Fibroblast of mammary gland (primary cell): ENCODE results near the gene NEURL1.
"Not testable (repeated sequence)": the region's sequence is repeated elsewhere in the genome, so short reads cannot be mapped to it uniquely, and the experiment has no call there.

Experiments used
- DNase-seq: peaks from one replicate; pipeline ENCODE4 v3.0.0-alpha.2; 2010; ENCODE audit warnings: low read depth
- H3K4me3 ChIP-seq: 2 replicates; pipeline ENCODE4 v1.5.1; 2011; ENCODE audit warnings: low read depth, mild to moderate bottlenecking, low read length, moderate library complexity; ENCODE audit not compliant: control insufficient read depth
- CTCF ChIP-seq: conservative IDR thresholded peaks from 2 replicates; pipeline ENCODE4 v1.5.1; 2011; ENCODE audit warnings: low read depth, low read length, inconsistent platforms; ENCODE audit not compliant: control insufficient read depth, insufficient read depth

The NEURL1 gene

DNA sequence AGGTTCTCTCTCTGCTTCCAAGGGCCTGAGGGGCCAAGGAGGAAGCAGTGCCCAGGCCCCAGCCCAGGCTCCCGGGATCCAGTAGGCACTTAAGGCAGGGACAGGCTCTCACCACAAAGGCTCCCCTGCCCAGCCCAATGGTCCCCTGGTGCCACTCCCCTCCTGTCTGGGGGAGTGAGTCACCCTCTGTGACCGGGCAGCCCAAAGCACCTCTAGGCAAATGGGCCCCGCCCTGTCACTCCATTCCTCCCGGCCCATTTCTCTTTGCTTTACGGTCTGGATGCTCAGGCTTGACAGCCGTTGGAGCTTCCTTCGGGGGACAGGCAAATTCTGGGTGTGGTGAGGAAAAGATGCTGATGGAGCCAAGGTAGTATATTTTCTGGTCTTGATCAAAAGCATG, 14.4 kb upstream of the NEURL1 start, which contains the start of gene CALHM3:
Gene CALHM3, minus strand, starts transcription at position 106 of the 400 bp plus-strand sequence. CDS start 208 bp downstream, outside the sequence.
- H3K4me3 ChIP-seq = no peak within 1 kb of the TSS
- no peak for DNase-seq
- no peak for TF ChIP-seq CTCF

DNA sequence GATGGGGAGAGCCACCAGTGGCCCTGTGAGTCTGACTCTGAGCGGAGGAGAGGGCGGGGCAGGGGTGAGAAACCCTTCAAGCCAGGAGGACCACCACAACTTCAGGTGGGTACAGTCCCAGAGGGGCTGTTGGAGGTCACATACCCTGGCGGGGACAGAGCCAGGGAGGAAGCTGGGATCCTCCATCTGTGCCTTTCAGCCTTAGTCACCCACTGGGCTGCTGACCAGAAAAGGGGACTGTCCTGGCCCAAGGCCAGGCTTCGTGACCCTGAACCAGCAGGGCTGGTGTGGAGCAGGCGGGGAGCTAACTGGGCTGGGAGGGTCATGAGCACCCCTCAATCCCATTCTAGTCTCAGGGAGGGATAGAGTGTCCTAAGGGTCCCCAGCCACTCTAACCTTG, 13.0 kb upstream of the NEURL1 start:
- TF ChIP-seq CTCF = no peak
- peak; percentile 62 for DNase-seq
- no peak overlapping the region for H3K4me3 ChIP-seq

DNA sequence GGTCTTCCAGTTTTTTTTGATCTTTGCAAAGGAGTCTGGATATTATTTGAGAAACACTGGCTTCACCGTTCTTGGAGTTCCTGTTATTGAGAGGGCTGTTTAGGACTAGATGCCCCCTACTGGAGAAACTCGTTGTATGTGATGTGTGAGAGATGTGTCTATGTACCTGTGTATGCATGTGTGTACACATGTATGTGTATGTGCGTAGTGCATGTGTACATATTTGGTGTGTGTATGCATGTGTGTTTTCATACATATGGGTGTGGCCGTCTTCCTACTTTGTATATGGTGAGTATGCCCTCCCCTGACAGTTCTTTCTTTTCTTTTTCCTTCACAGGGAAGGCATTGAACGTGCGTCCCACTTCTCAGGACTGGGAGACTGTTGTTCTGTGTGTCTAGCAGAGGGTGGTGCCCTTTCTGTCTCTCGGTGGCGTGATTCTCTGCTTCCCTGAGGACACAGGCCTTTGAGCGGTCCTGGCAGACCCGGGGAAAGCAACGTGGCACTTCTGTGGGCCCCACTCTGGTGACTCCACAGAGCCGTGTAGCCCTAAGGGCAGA, 11.5 kb upstream of the NEURL1 start:
- H3K4me3 ChIP-seq = no peak overlapping the region
- peak; percentile 86 for DNase-seq
- peak; percentile 76 for TF ChIP-seq CTCF

GRCh38 chr10:103486635-103487409, 6.7 kb upstream of the NEURL1 start:
- not testable (repeated sequence) for H3K4me3 ChIP-seq

GRCh38 chr10:103487410-103487708, 6.1 kb upstream of the NEURL1 start:
- no peak for DNase-seq
- no peak for TF ChIP-seq CTCF
- no peak overlapping the region for H3K4me3 ChIP-seq

More at GRCh38 chr10:103486635-103487409, 6.7 kb upstream of the NEURL1 start:
- not testable (repeated sequence) for DNase-seq

- no peak for TF ChIP-seq CTCF
- H3K4me3 ChIP-seq = no peak overlapping the region
- no peak for DNase-seq
Observed at GRCh38 chr10:103490986-103491314, 2.6 kb upstream of the NEURL1 start.

DNA sequence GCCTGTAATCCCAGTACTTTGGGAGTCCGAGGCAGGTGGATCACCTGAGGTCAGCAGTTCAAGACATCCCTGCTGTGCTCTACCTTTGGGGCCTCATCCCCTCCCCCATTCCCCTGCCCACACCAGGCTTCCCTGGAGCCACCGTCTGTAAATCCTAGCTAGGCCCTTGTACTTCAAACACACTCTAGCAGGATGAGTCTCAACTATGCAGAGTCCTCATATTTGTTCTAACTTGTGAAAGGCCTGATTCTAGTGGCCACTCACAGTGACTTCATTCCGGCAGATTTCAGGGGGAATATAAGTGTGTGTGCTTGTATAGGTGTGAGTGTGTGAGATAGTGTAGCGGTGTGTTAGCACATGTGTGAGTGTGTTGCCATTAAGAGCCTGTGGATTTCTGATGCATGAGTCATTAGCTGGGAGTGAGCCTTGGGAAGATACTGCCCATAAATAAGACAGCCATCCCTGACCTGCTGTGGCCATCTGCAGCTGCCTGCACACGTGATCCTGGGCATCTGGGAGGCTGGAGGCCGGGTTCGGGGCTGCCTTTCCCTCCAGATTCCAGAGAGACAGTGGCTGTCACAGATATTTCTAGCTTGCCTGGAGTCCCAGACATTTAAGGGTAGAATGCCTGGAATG, 1.7 kb upstream of the NEURL1 start:
- no peak overlapping the region for H3K4me3 ChIP-seq
- no peak for TF ChIP-seq CTCF
- DNase-seq = peak; percentile 94
